Lung (tissue), 12 donors: ENCODE results near the gene SHC1. TPM values are rescaled to one million over a fixed set of nuclear protein-coding genes. Genes with fewer than 3 reads are reported as not detected.

Experiments used
- ATAC-seq: fragments of 200-7000 bp; cut with Tn5 transposase; one replicate; pipeline ENCODE4 v1.9.1; 2020; ENCODE audit warnings: moderate number of reproducible peaks; ENCODE audit not compliant: insufficient read depth, low FRiP score
- DNase-seq, 3 donors: peaks; one replicate each; pipeline ENCODE4 v3.0.0-alpha.2; 2013 to 2017
- H3K27ac ChIP-seq, 2 donors: one replicate each; pipeline ENCODE4 v1.5.1; 2013; ENCODE audit warnings: mild to moderate bottlenecking in 2 of 2, moderate library complexity in 2 of 2, control low read depth in 1 of 2, inconsistent platforms in 1 of 2, low read depth in 1 of 2, low read length in 1 of 2
- H3K27me3 ChIP-seq, 3 donors: one replicate each; pipeline ENCODE4 v1.5.1; 2013; ENCODE audit warnings: low read length in 2 of 3; ENCODE audit not compliant: control insufficient read depth in 3 of 3, insufficient read depth in 3 of 3
- H3K36me3 ChIP-seq, 4 donors: one replicate each; pipeline ENCODE4 v1.5.1; 2013; ENCODE audit warnings: low read length in 4 of 4, mild to moderate bottlenecking in 1 of 4, moderate library complexity in 1 of 4; ENCODE audit not compliant: control insufficient read depth in 4 of 4, insufficient read depth in 4 of 4
- H3K4me1 ChIP-seq, 5 donors: one replicate each; pipeline ENCODE4 v1.5.1; 2013; ENCODE audit warnings: low read length in 5 of 5, mild to moderate bottlenecking in 2 of 5, moderate library complexity in 1 of 5; ENCODE audit not compliant: control insufficient read depth in 5 of 5, insufficient read depth in 5 of 5
- H3K4me3 ChIP-seq: one replicate; pipeline ENCODE4 v1.5.1; 2013; ENCODE audit warnings: mild to moderate bottlenecking, control low read depth, moderate library complexity
- H3K9ac ChIP-seq, 2 donors: one replicate each; pipeline ENCODE4 v1.5.1; 2013; ENCODE audit warnings: low read length in 2 of 2, control low read depth in 1 of 2; ENCODE audit not compliant: insufficient read depth in 1 of 2
- H3K9me3 ChIP-seq, 4 donors: one replicate each; pipeline ENCODE4 v1.5.1; 2013; ENCODE audit warnings: low read length in 3 of 4, mild to moderate bottlenecking in 1 of 4, moderate library complexity in 1 of 4; ENCODE audit not compliant: control insufficient read depth in 4 of 4, insufficient read depth in 3 of 4
- WGBS, 2 donors: extraction: QIAGEN DNeasy Blood & Tissue Kit; methylation state at CpG; one replicate each; pipeline ENCODE4 v1.1.7; 2013; 5-methylcytosine and 5-hydroxymethylcytosine counted together
- polyA plus RNA-seq, 2 donors: library from polyadenylated mRNA; stranded (reverse); fragments of 200-250 nt; gene quantifications; one replicate each; pipeline ENCODE4 v1.2.1, GENCODE V29; 2013
- total RNA-seq, 2 donors: library from RNA; depleted of rRNA in 1 of 2; stranded (reverse); fragments of >200 nt in 1 of 2; gene quantifications; one replicate each; pipeline ENCODE4 v1.2.1, GENCODE V29; 2014 to 2021
- TF ChIP-seq, protein P1 (sequence below): IDR thresholded peaks from 2 replicates; pipeline ENCODE4 v1.5.1; 2012; ENCODE audit warnings: mild to moderate bottlenecking; ENCODE audit errors: control extremely low read depth, extremely low read depth
- donor health status: control.
- donor health status: control.
- donor health status: Bipolar disorder and iron deficiency.
- donor health status: healthy.
- donor health status: DM: yes; HTN: yes; CAD: no.

The SHC1 gene
- total and polyA plus RNA-seq, 4 donors, result 67.6 to 136 (median 93.8) TPM

- 0% methylated on average over 27 to 33 of the region's 35 CpGs for WGBS, 2 donors
- peak within 1 kb of the TSS; percentile 94 to 97 for H3K27ac ChIP-seq
- H3K36me3 ChIP-seq, result no peaks in the 10 kb centered on the region
- H3K4me1 ChIP-seq, result peaks cover 8 to 33% (median 14%) of the 10 kb centered on the region in 5 donors
- TF ChIP-seq, protein P1, sequence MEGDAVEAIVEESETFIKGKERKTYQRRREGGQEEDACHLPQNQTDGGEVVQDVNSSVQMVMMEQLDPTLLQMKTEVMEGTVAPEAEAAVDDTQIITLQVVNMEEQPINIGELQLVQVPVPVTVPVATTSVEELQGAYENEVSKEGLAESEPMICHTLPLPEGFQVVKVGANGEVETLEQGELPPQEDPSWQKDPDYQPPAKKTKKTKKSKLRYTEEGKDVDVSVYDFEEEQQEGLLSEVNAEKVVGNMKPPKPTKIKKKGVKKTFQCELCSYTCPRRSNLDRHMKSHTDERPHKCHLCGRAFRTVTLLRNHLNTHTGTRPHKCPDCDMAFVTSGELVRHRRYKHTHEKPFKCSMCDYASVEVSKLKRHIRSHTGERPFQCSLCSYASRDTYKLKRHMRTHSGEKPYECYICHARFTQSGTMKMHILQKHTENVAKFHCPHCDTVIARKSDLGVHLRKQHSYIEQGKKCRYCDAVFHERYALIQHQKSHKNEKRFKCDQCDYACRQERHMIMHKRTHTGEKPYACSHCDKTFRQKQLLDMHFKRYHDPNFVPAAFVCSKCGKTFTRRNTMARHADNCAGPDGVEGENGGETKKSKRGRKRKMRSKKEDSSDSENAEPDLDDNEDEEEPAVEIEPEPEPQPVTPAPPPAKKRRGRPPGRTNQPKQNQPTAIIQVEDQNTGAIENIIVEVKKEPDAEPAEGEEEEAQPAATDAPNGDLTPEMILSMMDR, result no peak
- H3K9ac ChIP-seq, result peak within 1 kb of the TSS; percentile 53 to 77
- peak within 1 kb of the TSS; percentile 92 for H3K4me3 ChIP-seq
- DNase-seq (peak; percentile 47 to 67 (median 49)), ATAC-seq (peak; percentile 1)
- no peaks in the 10 kb centered on the region for H3K9me3 ChIP-seq
- H3K27me3 ChIP-seq, result no peaks in the 10 kb centered on the region
Measured at GRCh38 chr1:155002464-155003226, 32.1 kb upstream of the SHC1 start, which contains the start of gene ZBTB7B. TSS of gene ZBTB7B (plus strand) at chr1:155002802. CDS start at chr1:155014661, 11,859 bp downstream.

GRCh38 chr1:155001675-155002463 lies 31.3 kb upstream of the SHC1 start:
- peak overlapping the region in 1 of 2 donors; percentile 53 for H3K9ac ChIP-seq
- peak overlapping the region; percentile 91 to 94 for H3K27ac ChIP-seq
- peak overlapping the region; percentile 65 for H3K4me3 ChIP-seq
- H3K4me1 ChIP-seq, result peaks cover 5 to 28% (median 11%) of the 10 kb centered on the region in 5 donors
- TF ChIP-seq, protein P1, result peak; percentile 1
- peak; percentile 77 for ATAC-seq
- peak; percentile 99 to 100 (median 100) for DNase-seq
- H3K9me3 ChIP-seq, result no peaks in the 10 kb centered on the region
- H3K27me3 ChIP-seq, result no peaks in the 10 kb centered on the region
- WGBS, 2 donors, result 0 to 2% methylated on average over 22 to 38 of the region's 38 CpGs
- H3K36me3 ChIP-seq, result no peaks in the 10 kb centered on the region

- Histone ChIP-seq H3K27me3 (no peaks in the 10 kb centered on the region), H3K4me1 (peaks cover 5 to 28% (median 6%) of the 10 kb centered on the region in 5 donors), H3K9ac (peak overlapping the region in 1 of 2 donors; percentile 46), H3K27ac (peak overlapping the region; percentile 91 to 94), H3K9me3 (no peaks in the 10 kb centered on the region), H3K36me3 (no peaks in the 10 kb centered on the region), H3K4me3 (peak overlapping the region; percentile 65)
- ATAC-seq (no peak), DNase-seq (peak in 1 of 3 donors; percentile 70)
- 0 to 1% methylated on average over 11 of the region's 11 CpGs for WGBS, 2 donors
- TF ChIP-seq, protein P1, result no peak
Measured at GRCh38 chr1:155001425-155001674, 30.8 kb upstream of the SHC1 start.
